Stimulated activated CD4-positive, alpha-beta T cell treated with anti-CD3 and anti-CD28 coated beads, Interleukin-15, amount 100 ng/mL, for 48 hours (primary cell): ENCODE measurements around the gene F7.

Experiments
- DNase-seq, 2 donors: peaks; one replicate each; pipeline ENCODE4 v3.0.0-alpha.2; 2020; ENCODE audit warnings: low read depth in 2 of 2

Gene F7

DNA sequence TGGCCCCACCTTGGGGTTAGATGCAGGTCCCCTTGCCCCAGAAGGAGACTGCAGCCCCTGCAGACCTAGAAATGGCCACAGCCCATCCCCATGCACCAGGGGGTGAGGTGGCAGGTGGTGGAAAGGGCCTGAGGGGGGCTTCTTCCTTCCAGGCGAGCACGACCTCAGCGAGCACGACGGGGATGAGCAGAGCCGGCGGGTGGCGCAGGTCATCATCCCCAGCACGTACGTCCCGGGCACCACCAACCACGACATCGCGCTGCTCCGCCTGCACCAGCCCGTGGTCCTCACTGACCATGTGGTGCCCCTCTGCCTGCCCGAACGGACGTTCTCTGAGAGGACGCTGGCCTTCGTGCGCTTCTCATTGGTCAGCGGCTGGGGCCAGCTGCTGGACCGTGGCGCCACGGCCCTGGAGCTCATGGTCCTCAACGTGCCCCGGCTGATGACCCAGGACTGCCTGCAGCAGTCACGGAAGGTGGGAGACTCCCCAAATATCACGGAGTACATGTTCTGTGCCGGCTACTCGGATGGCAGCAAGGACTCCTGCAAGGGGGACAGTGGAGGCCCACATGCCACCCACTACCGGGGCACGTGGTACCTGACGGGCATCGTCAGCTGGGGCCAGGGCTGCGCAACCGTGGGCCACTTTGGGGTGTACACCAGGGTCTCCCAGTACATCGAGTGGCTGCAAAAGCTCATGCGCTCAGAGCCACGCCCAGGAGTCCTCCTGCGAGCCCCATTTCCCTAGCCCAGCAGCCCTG lies 12.8 kb downstream of the F7 start:
- no peak for DNase-seq

DNA sequence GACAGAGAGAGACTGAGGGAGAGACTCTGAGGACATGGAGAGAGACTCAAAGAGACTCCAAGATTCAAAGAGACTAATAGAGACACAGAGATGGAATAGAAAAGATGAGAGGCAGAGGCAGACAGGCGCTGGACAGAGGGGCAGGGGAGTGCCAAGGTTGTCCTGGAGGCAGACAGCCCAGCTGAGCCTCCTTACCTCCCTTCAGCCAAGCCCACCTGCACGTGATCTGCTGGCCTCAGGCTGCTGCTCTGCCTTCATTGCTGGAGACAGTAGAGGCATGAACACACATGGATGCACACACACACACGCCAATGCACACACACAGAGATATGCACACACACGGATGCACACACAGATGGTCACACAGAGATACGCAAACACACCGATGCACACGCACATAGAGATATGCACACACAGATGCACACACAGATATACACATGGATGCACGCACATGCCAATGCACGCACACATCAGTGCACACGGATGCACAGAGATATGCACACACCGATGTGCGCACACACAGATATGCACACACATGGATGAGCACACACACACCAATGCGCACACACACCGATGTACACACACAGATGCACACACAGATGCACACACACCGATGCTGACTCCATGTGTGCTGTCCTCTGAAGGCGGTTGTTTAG lies 13.7 kb downstream of the F7 start:
- no peak for DNase-seq

DNA sequence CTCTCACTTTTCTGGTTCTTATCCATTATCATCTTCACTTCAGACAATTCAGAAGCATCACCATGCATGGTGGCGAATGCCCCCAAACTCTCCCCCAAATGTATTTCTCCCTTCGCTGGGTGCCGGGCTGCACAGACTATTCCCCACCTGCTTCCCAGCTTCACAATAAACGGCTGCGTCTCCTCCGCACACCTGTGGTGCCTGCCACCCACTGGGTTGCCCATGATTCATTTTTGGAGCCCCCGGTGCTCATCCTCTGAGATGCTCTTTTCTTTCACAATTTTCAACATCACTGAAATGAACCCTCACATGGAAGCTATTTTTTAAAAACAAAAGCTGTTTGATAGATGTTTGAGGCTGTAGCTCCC lies 14.2 kb downstream of the F7 start:
- no peak for DNase-seq

DNA sequence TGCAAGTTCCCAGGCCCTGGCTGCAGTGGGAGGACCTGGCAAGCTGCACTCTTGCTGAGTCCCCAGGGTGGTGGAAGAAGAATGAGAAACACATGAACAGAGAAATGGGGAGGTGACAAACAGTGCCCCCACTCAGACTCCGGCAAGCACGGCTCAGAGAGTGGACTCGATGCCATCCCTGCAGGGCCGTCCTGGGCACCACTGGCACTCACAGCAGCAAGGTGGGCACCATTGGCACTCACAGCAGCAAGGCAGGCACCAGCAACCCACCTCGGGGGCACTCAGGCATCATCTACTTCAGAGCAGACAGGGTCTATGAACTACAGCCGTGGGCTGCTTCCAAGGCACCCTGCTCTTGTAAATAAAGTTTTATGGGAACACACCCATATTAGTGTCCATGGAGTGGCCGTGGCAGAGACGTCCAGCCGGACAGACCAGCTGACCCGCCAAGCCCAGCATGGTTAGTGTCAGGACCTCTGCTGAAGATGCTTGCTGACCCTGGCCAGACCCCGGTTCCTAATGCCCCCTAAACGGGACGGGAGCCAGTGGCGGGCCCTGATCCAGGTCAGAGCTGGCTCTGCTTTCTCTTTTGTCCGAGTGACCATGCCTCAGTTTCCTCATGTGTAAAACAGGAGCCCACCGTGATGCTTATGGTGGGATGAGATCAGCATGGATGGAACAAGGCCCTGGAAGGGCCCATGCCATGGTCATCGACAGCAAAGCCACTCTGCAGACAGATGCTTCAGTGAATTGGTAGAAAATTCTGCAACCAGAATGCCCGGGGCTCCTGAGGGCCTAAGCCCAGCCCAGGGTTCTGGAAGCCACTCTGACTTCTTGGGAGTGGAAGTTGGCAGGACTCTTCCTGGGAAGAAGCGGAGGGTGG lies 14.9 kb downstream of the F7 start:
- no peak for DNase-seq

DNA sequence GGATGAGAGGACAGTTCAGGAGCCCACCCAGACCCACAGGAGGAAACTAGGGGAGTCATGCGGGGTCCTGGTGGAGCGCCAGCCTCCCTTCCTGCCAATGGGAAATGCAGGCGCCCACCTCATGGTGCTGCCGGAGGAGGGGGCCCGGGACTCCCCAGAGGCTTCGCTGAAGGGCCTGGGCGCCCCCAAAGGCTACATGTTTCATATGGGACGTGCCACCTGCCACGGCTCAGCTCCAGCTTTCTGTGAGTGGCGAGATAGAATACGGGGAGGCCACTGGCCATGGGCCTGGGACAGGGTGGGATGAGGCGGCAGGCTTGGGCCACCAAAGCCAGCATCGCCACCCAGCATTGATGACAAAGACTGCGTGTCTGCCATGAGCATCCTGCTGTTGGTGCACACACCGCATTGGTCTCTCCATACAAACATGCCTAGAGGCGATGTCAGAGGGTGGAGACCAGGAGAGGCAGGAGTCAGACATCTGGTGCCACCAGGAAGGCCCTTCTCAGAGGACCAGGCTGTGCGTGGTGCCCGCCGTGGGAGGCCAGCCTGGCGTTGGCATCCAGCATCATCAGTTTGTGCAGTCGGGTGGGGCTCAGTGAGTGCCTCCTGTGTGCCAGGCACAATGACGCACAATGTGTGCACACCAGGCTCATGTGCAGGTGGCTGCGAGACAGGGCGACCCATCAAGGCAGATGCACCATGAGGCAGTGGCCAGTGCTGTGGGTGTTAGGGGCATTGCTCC lies 15.8 kb downstream of the F7 start:
- no peak for DNase-seq

DNA sequence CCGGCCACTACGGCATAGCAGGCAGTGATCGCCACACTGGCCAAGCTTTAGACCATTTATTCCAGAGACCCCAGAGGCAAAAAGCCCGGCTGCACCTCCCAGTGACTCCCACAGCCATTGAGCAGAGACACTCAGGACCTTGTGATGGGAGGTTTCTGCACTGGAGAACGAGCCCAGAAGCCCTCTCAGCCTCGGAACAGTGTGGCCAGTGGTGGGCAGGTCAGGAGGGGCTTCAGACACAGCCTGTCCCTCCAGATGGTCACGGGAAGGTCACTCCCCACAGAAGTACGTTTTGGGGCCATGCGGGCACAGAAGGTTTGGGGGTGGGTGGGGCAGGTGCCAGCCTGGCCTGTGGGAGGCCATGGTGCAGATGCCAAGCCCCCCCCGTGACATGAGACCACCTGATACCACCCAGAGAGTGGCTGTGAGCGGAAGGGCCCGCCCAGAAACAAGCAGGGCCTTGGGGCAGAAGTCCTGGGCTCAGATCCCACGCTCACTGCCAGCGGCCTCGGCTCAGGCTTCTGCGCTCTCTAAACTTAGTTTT lies 16.4 kb downstream of the F7 start:
- DNase-seq = no peak

DNA sequence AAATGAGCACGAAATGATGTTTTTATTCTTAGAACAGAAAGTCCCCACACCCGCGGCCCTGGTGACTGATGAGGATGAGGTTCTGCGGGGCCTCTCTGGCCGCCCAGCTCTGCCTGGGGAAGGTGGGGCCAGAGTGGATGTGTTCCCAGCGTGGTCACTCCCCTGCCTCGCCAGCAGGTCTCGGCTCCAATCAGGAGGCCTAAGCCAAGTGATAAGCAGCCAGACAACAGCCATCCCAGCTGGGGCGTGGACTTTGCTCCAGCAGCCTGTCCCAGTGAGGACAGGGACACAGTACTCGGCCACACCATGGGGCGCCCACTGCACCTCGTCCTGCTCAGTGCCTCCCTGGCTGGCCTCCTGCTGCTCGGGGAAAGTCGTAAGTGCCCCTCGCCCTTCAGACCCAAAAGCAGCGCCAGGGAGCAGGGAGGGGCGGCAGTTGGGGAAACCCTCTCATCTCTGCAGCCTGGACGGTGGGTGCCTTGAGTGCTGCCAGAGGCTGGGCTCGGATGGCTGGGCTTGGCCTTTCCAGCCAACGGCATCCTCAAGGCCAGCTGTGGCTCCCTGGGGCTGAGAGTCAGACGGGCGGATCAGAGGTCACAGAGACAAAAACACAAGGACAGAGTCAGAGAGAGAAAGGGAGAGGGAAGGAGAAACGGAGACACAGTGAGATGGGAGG lies 17.1 kb downstream of the F7 start, which contains the start of gene F10:
F10 (plus strand) TSS at position 250 of the 676 bp plus-strand sequence; CDS start at position 307, 57 bp downstream.
- no peak for DNase-seq

DNA sequence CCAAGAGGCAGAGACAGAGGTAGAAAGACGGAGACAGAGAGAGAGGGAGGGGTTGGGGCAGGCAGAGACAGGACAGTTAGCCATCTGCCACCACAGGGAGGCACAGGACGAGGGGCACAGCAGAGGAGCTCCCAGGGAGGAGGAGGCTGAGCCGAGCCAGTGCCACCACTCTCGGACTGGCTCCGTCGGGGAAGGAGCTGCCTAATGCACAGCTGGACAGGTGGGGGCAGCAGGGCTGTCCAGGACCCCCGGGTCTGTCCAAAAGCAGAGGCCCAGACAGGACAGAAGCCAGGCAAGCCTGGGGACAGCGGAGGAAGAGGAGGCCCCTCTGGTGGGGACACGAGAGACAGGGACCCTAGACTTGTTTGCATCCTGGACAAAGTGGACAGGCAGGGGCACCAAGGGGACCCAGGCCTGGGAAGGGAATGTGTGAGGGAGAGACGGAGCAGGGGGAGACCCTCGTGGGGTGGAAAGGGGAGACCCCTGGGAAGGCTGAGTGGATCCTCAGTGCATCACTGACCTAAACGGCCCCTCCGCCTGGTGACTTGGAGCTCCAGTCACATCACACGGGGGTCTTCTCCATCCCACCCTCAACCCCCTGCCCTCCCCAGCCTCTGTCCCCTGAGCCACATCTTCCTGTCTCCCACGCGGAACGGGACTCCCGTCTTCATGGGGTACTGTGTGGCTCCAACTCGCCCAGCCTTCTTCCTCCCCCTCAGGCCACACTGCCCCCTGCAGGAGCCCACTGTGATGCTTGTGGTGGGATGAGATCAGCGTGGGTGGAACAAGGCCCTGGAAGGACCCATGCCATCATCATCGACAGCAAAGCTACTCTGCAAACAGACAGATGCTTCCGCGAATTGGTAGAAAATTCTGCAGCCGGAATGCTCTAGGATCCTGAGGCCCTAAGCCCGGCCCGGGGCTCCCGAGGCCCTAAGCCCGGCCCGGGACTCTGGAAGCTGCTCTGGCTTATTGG lies 17.9 kb downstream of the F7 start:
- DNase-seq = no peak

DNA sequence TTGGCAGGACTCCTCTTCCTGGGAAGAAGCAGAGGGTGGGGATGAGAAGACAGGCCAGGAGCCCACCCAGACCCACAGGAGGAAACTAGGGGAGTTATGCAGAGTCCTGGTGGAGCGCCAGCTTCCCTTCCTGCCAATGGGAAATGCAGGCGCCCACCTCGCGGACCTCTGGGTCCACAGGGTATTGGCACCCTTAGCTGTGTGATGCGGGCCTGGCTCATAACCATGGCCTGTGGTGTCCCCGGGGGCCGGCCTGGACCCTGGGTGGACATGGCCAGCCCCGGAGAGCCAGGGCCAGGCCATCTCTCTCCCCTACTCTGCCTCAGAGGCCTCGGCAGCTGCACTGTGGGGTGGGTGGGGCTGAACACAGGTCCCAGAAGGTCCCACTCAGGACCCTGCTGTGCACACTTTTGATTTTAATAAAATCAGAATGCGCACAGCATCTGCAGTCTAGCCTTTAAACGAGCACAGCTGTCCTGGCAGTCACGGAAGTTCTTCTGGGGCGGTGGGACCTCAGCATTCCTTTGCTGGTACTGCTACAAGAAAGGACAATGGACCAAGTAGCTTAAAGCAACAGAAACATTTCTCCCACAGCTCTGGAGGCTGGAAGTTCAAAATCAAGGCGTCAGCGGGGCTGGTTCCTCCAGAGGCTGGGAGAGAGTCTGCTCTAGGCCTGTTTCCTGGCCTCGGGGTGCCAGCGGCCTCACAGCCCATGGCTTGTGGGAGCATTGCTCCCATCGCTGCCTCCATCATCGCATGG lies 18.8 kb downstream of the F7 start:
- DNase-seq = no peak

DNA sequence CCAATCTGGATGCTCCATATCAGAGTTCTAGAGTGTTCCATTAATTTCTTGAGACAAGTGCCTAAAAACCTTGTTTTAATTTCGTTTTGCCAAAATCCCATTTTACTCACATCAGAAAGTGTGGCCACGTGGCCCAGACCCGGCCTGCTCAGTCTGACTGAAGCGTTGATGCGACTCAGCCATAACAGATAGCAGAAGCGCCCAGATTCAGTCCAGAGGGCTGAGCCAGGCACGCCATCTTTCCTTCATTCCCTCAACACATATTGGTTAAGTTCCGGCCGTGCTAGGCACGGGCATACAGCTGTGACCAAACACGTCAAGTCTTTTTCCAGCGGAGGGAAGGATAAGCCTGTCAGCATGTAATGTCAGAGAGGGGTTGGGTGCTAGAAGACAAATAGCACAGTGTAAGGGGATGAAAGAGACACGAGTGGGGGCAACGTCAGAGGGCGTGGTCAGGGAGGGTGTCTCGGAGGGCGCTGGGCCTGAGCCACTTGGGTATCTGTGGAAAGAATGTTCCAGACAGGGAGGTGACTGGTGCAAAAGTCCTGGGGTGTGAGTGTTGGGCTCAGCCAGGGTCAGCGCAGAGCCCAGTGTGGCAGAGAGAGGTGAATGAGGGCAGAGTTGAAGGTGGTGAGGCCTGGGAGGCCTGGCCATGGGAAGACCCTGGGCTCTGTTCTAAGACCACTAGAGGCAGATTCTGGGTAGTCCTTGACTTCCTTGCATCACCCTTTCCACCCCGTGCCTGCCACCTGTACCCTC lies 20.1 kb downstream of the F7 start:
- DNase-seq = no peak

DNA sequence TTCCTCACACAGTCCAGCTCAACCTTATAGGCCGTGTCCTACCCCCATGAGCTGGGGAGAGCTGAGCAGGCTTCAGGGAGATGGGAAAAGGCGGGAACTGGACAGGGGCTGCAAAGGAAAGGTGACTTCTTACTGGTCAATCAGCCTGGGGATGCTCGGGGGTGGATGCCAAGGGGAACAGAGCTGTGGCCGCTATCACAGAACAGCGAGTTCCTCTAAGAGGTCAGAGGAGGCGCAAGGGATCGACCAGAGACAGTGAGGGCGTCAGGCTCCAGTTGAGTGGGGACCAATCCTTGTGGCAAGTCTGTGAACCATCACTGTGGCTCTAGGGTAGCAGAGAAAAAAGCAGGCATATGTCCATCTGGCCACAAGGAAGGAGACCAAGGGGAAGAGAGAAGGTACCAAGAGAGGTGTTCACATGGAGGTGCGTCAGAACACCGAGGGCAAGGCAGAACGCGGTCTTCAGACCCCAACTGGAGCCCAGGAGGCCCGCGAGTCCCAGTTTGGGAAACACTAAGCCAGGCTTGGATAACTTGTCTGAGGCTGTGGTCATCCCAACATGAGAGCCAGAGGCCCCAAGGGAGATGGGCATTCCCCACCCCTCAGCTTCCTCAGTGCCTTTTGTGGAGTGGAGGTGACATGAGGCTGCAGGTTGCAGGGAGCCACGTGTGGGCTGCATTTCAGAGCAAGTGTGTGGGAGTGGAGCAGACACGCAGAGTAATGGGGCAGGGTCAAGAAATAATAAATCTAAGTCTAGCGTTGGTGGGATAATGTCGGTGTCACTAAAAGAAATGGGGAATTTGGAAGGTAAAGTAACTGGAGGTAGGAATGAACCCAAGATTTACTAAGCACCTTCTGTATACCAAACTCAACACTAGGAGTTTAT lies 20.9 kb downstream of the F7 start:
- no peak for DNase-seq

DNA sequence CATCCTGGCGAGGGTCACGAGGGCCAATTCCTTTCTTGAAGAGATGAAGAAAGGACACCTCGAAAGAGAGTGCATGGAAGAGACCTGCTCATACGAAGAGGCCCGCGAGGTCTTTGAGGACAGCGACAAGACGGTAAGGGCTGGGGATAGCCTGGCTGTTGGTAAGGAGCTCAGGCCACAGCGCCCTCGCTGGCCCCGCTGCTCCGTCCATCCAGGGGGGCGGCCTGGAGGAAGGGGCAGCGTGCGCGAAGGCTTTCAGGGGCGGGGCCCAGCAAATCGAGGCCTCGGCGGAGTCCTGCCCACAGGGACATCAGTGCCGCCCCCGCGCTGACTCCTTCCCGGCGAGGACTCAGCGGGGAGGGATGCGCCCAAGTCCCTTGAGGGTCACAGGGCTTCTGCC lies 23.9 kb downstream of the F7 start:
- no peak for DNase-seq

DNA sequence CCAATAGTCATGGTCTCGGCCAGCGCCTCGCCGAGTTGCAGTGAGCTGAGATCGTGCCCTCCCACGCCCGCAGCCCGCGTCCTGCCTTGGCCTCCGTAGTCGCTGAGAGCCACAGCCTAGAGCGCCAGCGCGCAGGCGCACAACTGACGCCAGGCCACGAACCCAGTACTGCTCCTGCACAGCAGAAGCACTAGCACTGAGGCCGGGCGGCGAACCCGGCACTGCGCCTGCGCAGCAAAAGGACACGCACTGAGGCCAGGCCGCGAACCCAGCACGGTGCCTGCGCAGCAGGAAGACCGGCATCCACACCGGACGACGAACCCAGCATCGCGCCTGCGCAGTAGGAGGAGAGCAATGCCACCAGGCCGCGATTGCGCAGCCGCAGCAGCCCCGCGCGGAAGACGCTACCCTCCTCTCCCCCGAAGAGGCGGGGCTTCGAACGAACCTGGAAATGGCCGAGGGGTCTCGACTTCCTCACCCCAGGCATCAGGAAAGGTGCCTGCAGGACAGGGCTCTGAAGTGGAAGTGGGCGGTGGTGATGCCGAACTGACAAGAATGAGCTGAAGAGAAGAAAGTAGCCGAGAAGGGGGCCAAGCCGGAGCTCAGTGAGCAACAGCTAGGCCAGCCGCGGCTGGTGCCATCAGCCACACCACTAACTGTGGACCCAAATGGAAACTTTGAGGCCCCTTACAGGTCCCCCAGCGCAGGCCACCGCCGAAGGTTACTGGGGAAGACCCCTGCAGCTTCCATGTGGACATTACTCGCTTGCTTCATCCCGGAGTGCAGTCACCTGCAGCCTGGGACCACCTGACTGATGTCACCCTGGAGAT lies 24.5 kb downstream of the F7 start:
- no peak for DNase-seq

DNA sequence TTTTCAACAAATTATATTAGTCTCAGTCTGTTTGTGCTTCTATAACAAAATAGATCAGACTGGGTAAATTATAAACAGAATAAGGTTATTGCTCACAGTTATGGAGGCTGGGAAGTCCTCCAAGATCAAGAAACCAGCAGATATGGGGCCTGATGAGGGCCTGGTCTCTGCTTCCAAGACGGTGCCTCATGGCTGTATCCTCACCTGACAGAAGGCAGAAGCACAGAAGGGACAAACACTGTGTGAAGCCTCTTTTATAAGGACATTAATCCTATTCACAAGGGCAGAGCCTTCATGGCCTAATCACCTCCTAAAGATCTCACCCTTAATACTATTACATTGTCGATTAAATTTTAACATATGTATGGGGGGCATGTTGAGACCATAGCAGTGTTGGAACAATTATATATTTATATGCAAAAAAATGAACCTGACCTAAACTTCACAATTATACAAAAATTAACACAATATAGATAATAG lies 29.7 kb downstream of the F7 start:
- no peak for DNase-seq

DNA sequence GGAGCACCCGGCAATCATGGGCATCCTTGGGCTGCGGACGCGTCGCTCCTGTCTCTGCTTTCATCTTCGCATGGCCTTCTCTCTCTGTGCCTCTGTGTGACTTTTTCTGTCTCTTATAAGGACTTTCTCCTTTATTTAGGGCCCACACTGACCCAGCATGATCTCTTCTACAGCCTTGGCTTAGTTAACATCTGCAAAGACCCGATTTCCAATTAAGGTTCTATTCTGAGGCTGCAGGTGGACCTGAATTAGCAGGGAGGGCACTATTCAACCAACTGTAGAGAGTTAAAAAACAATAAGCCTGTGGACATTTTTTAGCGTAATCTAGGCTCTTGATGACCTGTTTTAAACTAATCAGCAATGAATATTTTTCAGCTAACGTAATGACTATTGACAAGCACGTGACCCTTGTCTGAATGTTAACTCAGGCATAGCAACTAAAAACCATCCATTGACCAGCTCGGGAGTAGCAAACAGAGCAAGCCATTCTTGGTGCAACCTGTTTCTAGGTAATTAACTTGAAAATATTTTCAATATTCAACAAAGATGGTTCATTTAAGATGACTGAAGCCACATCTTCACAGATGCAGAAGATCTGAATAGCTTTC lies 32.2 kb downstream of the F7 start:
- DNase-seq = no peak
